ENCODE data around the gene FGF23.
"Not testable (repeated sequence)": the region's sequence is repeated elsewhere in the genome, so short reads cannot be mapped to it uniquely, and the experiment has no call there.

Gene FGF23

GRCh38 chr12:4379405-4379804, at the start of gene FGF23:
FGF23 (minus strand) TSS chr12:4379712; CDS start chr12:4379582, 130 bp downstream.
- no peak for DNase-seq

GRCh38 chr12:4424422-4424821, 44.9 kb upstream of the FGF23 start:
- no peak for DNase-seq

DNA sequence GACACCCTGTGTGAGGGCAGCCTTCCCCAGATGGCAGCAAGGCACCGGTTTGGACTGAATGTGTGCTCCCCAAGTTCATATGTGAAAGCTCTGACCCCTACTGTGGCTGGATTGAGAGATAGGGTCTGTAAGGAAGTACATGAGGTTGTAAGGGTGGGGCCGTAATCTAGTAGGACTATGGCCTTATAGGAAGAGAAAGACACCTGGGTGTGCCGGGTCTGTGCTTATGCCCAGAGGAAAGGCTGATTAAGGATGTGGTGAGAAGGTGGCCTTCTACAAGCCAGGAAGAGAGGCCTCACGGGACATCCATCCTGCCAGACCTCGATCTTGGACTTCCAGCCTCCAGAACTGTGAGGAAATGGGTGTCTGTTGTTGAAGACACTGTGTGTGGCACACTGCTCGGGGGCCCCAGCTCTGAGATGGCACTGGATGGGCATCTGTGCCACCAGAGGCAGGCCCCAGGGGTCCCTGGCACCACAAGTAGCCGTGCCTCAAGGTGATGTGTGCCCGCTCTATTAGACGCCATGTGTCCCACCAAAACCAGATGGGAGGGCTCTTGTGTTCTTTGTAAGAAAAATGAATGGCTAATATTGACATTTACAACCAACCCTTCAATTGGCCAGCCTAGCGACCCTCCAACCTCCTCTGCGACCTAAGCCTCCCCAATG, 44.1 kb upstream of the FGF23 start:
- DNase-seq: no peak

DNA sequence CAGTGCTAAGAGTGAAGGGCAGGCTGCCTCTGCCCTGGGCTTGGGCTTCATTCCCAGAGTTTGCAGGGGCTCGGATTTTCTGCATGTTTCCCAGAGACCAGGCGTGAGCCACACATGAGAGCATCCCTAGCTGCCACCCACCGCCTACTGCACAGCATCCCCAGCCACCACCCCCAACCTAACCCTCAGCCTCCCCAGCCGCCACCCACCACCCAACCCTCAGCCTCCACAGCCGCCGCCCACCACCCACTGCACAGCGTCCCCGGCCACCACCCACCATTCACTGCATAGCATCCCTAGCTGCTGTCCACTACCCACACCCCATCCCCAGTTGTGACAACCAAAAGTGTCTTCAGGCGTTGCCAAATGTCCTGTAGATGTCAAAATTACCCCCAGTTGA, 43.5 kb upstream of the FGF23 start:
- DNase-seq: no peak

- DNase-seq: no peak
Measured at GRCh38 chr12:4421590-4422031, 42.1 kb upstream of the FGF23 start.

DNA sequence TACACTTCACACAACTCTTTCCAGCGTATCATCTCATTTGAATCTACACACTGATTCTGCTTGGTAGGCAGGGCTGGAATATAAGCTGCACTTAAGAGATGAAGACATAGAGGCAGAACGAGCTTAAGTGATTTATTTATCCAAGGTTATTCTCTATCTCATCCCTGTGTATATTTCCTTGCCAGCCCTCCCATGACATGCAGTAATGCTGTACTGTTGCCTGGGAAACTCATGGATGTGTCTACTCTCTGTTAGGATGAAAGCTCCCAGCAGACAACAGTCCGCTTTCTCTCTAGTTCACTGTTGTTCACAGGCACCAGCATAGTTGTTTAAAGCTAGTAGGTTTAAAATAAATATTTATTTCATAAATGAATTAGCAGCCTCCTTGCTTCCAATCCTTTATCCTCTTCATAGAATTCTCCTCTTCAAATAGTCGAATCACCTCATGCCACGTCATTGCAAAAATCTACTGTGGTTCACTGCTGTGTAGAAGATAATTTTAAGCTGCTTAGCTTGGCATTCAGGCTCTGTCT, 40.7 kb upstream of the FGF23 start:
- DNase-seq: no peak

DNA sequence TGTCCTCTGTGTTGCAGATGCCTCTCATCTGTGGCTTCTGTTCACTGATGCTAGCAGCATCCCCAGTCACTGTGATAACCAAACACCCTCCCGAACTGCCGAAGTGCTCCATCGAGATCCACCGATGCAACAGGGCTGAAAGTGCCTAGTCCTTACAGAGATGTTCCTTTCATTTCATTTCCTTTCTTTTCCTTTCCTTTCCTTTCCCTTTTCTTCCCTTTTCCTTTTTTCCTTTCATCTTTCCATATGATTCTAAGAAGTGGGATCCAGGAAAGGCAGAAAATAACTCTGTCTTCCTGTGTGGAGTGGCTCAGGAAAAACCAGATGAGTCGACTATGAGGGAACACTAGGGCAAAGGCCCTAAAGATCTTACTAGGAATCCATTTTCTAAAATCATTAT, 39.4 kb upstream of the FGF23 start:
- DNase-seq: no peak

DNA sequence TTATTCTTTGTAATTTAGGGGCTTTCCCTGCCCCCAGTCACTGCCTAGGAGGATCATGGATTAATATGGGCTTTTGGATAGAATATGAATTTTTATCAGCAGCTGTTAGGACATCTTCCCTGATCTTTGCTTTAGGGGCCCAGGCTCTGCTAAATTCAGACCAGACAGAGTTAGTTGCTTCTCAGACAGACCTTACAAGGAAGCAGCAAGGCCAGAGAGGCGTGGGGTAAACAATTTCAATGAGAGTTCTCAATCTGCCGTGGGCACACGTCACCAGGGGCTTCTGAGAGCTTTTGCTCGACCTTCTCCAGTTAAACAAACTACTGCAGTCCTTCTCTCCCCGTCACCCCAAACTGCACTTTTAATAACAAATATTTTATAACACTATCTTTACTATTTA, 38.4 kb upstream of the FGF23 start:
- DNase-seq: no peak

DNA sequence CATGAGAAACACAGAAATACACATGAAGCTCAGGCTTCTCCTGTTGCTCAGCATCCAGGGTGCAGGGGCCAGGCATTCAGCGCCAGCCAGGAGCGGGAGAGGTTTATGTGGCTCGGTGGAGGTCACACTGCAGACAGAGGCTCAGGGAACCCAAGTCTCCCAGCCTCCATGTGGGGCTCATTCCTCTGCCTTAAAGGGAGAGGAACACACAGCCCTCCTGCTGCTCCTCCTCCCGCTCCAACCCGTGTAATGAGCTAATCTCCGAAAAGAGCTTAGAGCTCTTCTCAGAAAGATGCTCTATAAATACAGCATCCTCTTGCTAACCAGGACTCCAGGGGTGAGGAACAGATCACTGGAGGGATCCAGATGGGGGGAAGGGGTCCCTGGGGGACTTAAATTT, 37.9 kb upstream of the FGF23 start:
- no peak for DNase-seq

GRCh38 chr12:4416276-4416675, 36.8 kb upstream of the FGF23 start:
- no peak for DNase-seq

DNA sequence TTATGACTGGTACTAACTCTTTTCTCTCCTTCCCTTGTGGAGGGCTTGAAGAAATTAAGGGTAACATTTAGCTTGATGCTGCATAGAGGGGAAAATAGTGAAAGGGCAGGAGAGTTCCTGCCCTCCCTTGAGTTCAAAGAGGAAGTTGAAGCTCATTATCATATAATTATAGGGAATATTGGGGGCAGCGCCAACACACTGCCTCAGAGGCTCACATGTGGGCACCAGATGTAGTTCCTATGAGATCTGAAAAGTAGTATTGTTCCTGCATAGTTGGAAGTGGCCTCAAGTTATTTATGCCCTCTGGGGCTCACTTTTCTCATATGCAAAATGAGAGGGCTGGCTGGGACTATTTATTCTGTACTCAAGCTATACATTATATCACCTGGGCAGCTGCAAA, 33.0 kb upstream of the FGF23 start:
- no peak for DNase-seq

- no peak for DNase-seq
Measured at GRCh38 chr12:4412056-4412455, 32.5 kb upstream of the FGF23 start.

GRCh38 chr12:4407136-4407535, 27.6 kb upstream of the FGF23 start:
- DNase-seq: no peak

DNA sequence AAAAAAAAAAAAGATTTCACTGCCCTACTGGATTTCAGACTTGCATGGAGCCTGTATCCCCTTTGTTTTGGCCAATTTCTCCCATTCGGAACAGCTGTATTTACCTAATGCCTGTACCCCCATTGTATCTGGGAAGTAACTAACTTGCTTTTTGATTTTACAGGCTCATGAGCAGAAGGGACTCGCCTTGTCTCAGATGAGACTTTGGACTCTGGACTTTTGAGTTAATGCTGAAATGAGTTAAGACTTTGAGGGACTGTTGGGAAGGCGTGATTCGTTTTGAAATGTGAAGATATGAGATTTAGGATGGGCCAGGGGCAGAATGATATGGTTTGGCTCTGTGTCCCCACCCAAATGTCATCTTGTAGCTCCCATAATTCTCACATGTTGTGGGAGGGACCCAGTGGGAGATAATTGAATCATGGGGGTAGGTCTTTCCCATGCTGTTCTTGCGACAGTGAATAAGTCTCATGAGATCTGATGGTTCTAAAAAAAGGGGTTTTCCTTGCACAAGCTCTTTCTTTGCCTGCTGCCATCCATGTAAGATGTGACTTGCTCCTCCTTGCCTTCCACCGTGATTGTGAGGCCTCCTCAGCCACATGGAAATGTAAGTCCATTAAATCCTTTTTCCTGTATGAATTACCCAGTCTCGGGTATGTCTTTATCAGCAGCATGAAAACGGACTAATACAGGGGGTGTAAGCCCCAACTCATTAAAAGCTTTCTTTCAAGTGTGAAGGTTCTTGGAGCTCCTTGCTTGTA, 25.5 kb upstream of the FGF23 start:
- not testable (repeated sequence) for DNase-seq

GRCh38 chr12:4402996-4403395, 23.5 kb upstream of the FGF23 start:
- no peak for DNase-seq

DNA sequence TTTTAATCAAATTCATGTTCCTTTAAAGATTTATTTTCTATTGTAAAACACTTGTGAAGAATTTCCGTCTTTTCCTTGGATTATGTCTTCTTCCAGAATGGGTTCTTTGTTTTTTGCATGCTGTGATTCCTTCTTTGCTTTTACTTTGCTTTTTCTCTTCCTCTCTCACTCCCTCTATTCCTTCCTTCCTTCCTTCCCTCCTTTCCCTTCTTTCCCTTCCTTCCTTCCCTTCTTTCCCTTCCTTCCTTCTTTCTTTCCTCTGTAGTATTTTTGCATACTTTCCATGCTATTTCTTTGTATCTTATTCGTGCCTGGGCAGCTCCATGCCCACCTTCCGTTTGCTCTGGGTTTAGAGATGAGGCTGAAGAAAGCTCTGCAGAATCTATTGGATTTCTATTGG, 21.6 kb upstream of the FGF23 start:
- no peak for DNase-seq

- DNase-seq: no peak
Measured at GRCh38 chr12:4395818-4396217, 16.3 kb upstream of the FGF23 start.

GRCh38 chr12:4393211-4393610, 13.7 kb upstream of the FGF23 start:
- DNase-seq: no peak

- no peak for DNase-seq
Measured at GRCh38 chr12:4392223-4392742, 12.8 kb upstream of the FGF23 start.

DNA sequence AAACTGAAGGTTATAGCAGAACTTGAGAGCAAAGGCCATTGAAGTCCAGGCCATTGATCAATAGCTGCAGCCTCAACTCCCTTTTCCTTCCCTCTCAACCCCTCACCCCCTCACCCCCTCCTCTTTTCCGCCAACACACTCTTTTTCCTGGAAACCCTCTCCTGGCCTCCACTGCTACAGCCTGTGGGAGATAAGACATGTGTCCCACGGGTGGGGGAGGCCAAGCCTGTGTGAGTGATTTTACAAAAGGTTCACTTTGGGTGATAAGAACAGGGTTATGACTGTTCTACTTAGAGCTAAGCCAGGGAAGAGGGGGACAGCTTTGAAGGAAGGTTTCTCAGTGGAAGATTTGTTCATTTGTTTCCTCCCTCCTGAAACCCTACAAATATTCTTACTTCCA, 9.2 kb upstream of the FGF23 start:
- DNase-seq: no peak

GRCh38 chr12:4388032-4388431, 8.5 kb upstream of the FGF23 start:
- DNase-seq: no peak

GRCh38 chr12:4387607-4388006, 8.1 kb upstream of the FGF23 start:
- no peak for DNase-seq

GRCh38 chr12:4386801-4387200, 7.3 kb upstream of the FGF23 start:
- DNase-seq: no peak

DNA sequence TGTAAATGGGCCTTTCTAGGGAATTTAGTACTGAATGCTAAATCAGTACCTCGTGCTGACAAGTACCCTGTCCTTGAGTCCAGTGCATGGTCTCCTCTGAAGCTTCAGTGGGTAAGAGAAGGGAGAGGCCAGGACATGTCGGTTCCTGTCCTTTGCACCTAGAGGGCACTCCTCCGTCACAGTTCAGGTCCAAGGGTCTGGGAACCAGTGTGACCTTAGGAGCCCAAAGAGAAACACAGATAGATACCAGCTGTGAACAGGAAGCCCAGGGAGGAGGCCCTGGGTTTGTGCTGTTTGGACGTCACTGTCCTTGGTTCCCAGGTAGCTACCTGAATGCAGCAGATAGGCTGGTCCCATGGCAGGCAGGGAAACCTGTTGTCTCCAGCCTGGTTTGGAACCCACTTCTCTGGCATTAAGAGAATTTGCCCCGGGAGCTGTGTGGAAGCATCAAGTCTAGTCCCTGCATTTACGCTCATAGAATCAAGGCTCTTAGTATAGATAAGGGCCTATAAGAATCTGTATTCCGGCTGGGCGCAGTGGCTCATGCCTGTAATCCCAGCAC, 3.9 kb upstream of the FGF23 start:
- no peak for DNase-seq
